PC-9 (cell line): ENCODE results near the gene LRTM1. TPM values are rescaled to one million over a fixed set of nuclear protein-coding genes. Genes with fewer than 3 reads are reported as not detected.

ENCODE experiments used
- BruUV-seq: library from RNA; stranded (reverse); fragments of 400-500 nt; replicated peaks from 2 replicates; lab custom pipeline; 2021; lab: Mats Ljungman, UMichigan
- CTCF ChIA-PET: fragments of 300-600 bp; sonication (Branson Sonifier 250); formaldehyde crosslinking; loops from one replicate; lab custom pipeline; 2022; ENCODE audit warnings: antibody characterized with exemption; lab: Charles Lee
- POLR2A ChIA-PET: fragments of 300-600 bp; sonication (Branson Sonifier 250); formaldehyde crosslinking; loops from one replicate; lab custom pipeline; 2022; ENCODE audit warnings: antibody characterized with exemption; ENCODE audit not compliant: unreplicated experiment; lab: Charles Lee
- DNase-seq, 2 experiments: peaks; one replicate each; pipeline versions ENCODE4 v3.0.0 to v3.0.0-alpha.2; 2015 to 2022; ENCODE audit warnings: mixed read lengths in 1 of 2
- H2AFZ ChIP-seq: fragments of 200-600 bp; sonication (generic); 2 replicates; pipeline ENCODE4 v1.8.1; 2017; ENCODE audit warnings: antibody characterized with exemption
- H3F3A ChIP-seq: fragments of 200-600 bp; sonication (generic); 2 replicates; pipeline ENCODE4 v1.8.1; 2017; ENCODE audit warnings: antibody characterized with exemption, mild to moderate bottlenecking, low read depth; ENCODE audit not compliant: insufficient read depth
- H3K27ac ChIP-seq: fragments of 200-600 bp; sonication (generic); 2 replicates; pipeline ENCODE4 v1.6.1; 2016; ENCODE audit warnings: mixed run types
- H3K27me3 ChIP-seq: fragments of 200-600 bp; sonication (generic); 2 replicates; pipeline ENCODE4 v1.6.1; 2016; ENCODE audit warnings: low read depth, mixed run types; ENCODE audit not compliant: insufficient read depth
- H3K36me3 ChIP-seq: fragments of 200-600 bp; sonication (generic); 2 replicates; pipeline ENCODE4 v1.6.1; 2016; ENCODE audit warnings: low read depth, mixed run types
- H3K4me1 ChIP-seq: fragments of 200-600 bp; sonication (generic); replicated peaks from 2 replicates; pipeline ENCODE4 v1.6.1; 2016; ENCODE audit warnings: mixed run types; ENCODE audit not compliant: insufficient read depth
- H3K4me2 ChIP-seq: fragments of 200-600 bp; sonication (generic); 2 replicates; pipeline ENCODE4 v1.6.1; 2017; ENCODE audit warnings: mixed run types
- H3K4me3 ChIP-seq: fragments of 200-600 bp; sonication (generic); 2 replicates; pipeline ENCODE4 v1.6.1; 2016; ENCODE audit warnings: mixed run types
- H3K79me2 ChIP-seq: fragments of 200-600 bp; sonication (generic); 2 replicates; pipeline ENCODE4 v1.6.1; 2017; ENCODE audit warnings: low read depth, mixed run types
- H3K9me2 ChIP-seq: fragments of 200-600 bp; sonication (generic); 2 replicates; pipeline ENCODE4 v1.8.1; 2017; ENCODE audit warnings: mild to moderate bottlenecking; ENCODE audit not compliant: insufficient read depth
- H3K9me3 ChIP-seq: fragments of 200-600 bp; sonication (generic); 2 replicates; pipeline ENCODE4 v1.8.1; 2016; ENCODE audit warnings: low read depth; ENCODE audit not compliant: insufficient read depth
- H4K20me1 ChIP-seq: fragments of 200-600 bp; sonication (generic); 2 replicates; pipeline ENCODE4 v1.8.1; 2017; ENCODE audit not compliant: insufficient read depth
- EZH2 ChIP-seq: fragments of 200-600 bp; sonication (generic); IDR thresholded peaks from 2 replicates; pipeline ENCODE4 v1.8.0; 2017; ENCODE audit warnings: antibody characterized with exemption, low read depth
- intact Hi-C: fragments of 100-400 bp; cut with micrococcal nuclease; formaldehyde crosslinking; loops from one replicate; pipeline ENCODE4 v1.10.0; 2022; ENCODE audit not compliant: unreplicated experiment
- total RNA-seq: library from RNA; stranded (reverse); gene quantifications from 2 replicates; pipeline ENCODE4 v1.2.3, GENCODE V29; 2021
- TF ChIP-seq, protein P1 (sequence below): fragments of 200-600 bp; sonication (generic); conservative IDR thresholded peaks from 2 replicates; pipeline ENCODE4 v1.6.1; 2017; ENCODE audit warnings: mixed run types, antibody characterized with exemption, mild to moderate bottlenecking, moderate library complexity

LRTM1 gene
- total RNA-seq, 1 experiment from 2014 or later, result not detected

DNA sequence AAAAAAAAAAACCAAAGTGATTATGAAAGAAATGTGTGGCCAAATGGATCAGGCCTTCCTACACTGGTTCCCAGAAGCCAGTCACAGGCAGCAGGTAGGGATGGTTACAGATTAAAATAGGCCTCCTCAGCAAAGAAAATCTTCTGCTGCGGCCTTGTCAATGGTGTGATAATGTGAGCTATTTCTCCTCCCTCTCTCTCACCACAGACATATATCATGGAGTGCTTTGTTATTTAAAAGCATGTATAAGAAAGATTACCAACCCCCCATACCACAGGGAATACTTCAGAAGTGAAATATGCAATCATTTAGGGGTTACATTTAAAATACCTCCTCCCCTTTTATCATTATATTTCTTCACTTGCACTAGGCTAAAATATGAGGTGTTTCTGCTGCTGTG is 32.2 kb upstream of the LRTM1 start:
- no peaks in the 10 kb centered on the region for H3K9me2 ChIP-seq
- TF ChIP-seq EZH2, result no peak
- TF ChIP-seq, protein P1, sequence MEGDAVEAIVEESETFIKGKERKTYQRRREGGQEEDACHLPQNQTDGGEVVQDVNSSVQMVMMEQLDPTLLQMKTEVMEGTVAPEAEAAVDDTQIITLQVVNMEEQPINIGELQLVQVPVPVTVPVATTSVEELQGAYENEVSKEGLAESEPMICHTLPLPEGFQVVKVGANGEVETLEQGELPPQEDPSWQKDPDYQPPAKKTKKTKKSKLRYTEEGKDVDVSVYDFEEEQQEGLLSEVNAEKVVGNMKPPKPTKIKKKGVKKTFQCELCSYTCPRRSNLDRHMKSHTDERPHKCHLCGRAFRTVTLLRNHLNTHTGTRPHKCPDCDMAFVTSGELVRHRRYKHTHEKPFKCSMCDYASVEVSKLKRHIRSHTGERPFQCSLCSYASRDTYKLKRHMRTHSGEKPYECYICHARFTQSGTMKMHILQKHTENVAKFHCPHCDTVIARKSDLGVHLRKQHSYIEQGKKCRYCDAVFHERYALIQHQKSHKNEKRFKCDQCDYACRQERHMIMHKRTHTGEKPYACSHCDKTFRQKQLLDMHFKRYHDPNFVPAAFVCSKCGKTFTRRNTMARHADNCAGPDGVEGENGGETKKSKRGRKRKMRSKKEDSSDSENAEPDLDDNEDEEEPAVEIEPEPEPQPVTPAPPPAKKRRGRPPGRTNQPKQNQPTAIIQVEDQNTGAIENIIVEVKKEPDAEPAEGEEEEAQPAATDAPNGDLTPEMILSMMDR, result no peak
- H3K27me3 ChIP-seq, result no peaks in the 10 kb centered on the region
- H2AFZ ChIP-seq, result no peak overlapping the region
- no peaks in the 10 kb centered on the region for H3K4me1 ChIP-seq
- DNase-seq, result no peak
- no TSS peak for BruUV-seq
- no peak overlapping the region for H3K4me2 ChIP-seq
- no peaks in the 10 kb centered on the region for H4K20me1 ChIP-seq
- ChIA-PET CTCF (no interaction called here), POLR2A (no interaction called here)
- H3K4me3 ChIP-seq, result no peak overlapping the region
- no peaks in the 10 kb centered on the region for H3K36me3 ChIP-seq
- intact Hi-C loops, result no loop called here
- H3K27ac ChIP-seq, result no peak overlapping the region
- no peaks in the 10 kb centered on the region for H3K9me3 ChIP-seq
- no peaks in the 10 kb centered on the region for H3F3A ChIP-seq
- H3K79me2 ChIP-seq, result no peaks in the 10 kb centered on the region

DNA sequence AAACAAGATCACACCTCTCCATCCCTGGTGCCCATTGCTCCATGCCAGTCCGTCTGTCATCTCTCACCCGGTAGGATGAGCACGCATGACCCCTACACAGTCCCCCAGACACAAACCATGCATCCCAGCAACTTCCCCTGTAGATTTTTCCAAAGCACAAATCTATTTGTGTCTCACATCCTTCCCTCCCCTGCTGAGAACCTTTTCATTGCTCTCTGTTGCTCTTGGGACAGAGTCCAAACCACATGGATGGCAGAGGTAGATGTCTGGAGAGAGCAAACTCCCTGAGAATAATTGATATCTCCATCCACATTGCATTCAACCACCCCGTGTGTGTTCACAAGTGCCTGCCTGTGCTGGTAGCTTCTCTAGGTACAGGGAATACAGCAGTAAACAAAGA is 29.9 kb upstream of the LRTM1 start:
- DNase-seq, result no peak
- TF ChIP-seq, protein P1, result no peak
- no peak for TF ChIP-seq EZH2
- Histone ChIP-seq H3K36me3 (no peaks in the 10 kb centered on the region), H3K4me3 (no peak overlapping the region), H4K20me1 (no peaks in the 10 kb centered on the region), H3K27me3 (no peaks in the 10 kb centered on the region), H2AFZ (no peak overlapping the region), H3K9me2 (no peaks in the 10 kb centered on the region), H3K79me2 (no peaks in the 10 kb centered on the region), H3K27ac (no peak overlapping the region), H3K9me3 (no peaks in the 10 kb centered on the region), H3F3A (no peaks in the 10 kb centered on the region), H3K4me1 (peaks cover 17% of the 10 kb centered on the region), H3K4me2 (no peak overlapping the region)
- no TSS peak for BruUV-seq
- ChIA-PET CTCF (no interaction called here), POLR2A (no interaction called here)
- intact Hi-C loops, result no loop called here

DNA sequence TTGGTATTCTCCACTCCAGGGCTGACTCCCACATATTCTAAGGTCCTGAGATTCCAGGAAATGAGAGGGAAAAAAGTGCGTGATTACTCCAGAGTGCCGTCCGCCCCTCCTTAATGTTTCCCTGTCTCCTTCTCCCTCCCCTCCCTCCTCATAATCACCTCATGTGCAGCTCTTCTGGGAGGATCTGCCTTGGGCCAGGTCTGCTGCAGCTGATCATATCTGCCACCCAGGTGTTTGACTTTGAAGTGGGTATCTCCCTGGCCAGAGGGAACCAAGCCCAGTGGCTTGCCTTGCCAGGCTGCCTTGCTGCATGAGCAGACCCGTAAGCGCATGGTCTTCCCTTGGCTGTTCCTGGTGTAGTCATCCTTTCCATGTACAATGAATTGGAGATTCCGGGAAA is 28.1 kb upstream of the LRTM1 start:
- DNase-seq, result no peak
- no peak overlapping the region for H2AFZ ChIP-seq
- ChIA-PET POLR2A (interaction anchor here (0.6 kb wide), 1 partner anchor 213 kb away, joined by 9 read pairs; no protein-coding TSS in a partner anchor), CTCF (interaction anchor here (1.4 kb wide), 1 partner anchor 65 kb away, joined by 4 read pairs; no protein-coding TSS in a partner anchor)
- H4K20me1 ChIP-seq, result no peaks in the 10 kb centered on the region
- no peak overlapping the region for H3K27ac ChIP-seq
- H3K27me3 ChIP-seq, result no peaks in the 10 kb centered on the region
- BruUV-seq, result no TSS peak
- H3K79me2 ChIP-seq, result no peaks in the 10 kb centered on the region
- intact Hi-C loops, result loop anchor here (2.0 kb wide), 1 partner anchor 531 kb away; the partner anchor contains the start of gene WNT5A
- no peak overlapping the region for H3K4me3 ChIP-seq
- H3F3A ChIP-seq, result no peaks in the 10 kb centered on the region
- no peaks in the 10 kb centered on the region for H3K9me2 ChIP-seq
- no peaks in the 10 kb centered on the region for H3K36me3 ChIP-seq
- TF ChIP-seq EZH2, result no peak
- H3K9me3 ChIP-seq, result no peaks in the 10 kb centered on the region
- H3K4me1 ChIP-seq, result peaks cover 17% of the 10 kb centered on the region
- no peak overlapping the region for H3K4me2 ChIP-seq

GRCh38 chr3:54955496-54955895 is 27.6 kb upstream of the LRTM1 start:
- no peaks in the 10 kb centered on the region for H3K27me3 ChIP-seq
- no peaks in the 10 kb centered on the region for H4K20me1 ChIP-seq
- no peak overlapping the region for H3K4me3 ChIP-seq
- H3F3A ChIP-seq, result no peaks in the 10 kb centered on the region
- DNase-seq, result no peak
- H3K79me2 ChIP-seq, result no peaks in the 10 kb centered on the region
- no peaks in the 10 kb centered on the region for H3K9me3 ChIP-seq
- H3K9me2 ChIP-seq, result no peaks in the 10 kb centered on the region
- H2AFZ ChIP-seq, result no peak overlapping the region
- no peaks in the 10 kb centered on the region for H3K36me3 ChIP-seq
- TF ChIP-seq, protein P1, result no peak
- no peak for TF ChIP-seq EZH2
- intact Hi-C loops, result loop anchor here (2.0 kb wide), 1 partner anchor 531 kb away; the partner anchor contains the start of gene WNT5A
- H3K4me1 ChIP-seq, result peaks cover 17% of the 10 kb centered on the region
- POLR2A ChIA-PET, result interaction anchor here (0.6 kb wide), 1 partner anchor 1138 kb away, joined by 5 read pairs; no protein-coding TSS in a partner anchor
- H3K27ac ChIP-seq, result no peak overlapping the region
- BruUV-seq, result no TSS peak
- CTCF ChIA-PET, result interaction anchor here (1.4 kb wide), 1 partner anchor 65 kb away, joined by 4 read pairs; no protein-coding TSS in a partner anchor
- no peak overlapping the region for H3K4me2 ChIP-seq
